ENCODE measurements around the gene MAPT.
A peak's percentile ranks its signal among the peaks of the same experiment; 100 is the strongest.
"Not testable (repeated sequence)": the region's sequence is repeated elsewhere in the genome, so short reads cannot be mapped to it uniquely, and the experiment has no call there.

The MAPT gene

GRCh38 chr17:46003907-46004748, 109.8 kb downstream of the MAPT start:
- DNase-seq (ENCODE audit: low read depth in 1 of 2, low spot score in 1 of 2): no peak

DNA sequence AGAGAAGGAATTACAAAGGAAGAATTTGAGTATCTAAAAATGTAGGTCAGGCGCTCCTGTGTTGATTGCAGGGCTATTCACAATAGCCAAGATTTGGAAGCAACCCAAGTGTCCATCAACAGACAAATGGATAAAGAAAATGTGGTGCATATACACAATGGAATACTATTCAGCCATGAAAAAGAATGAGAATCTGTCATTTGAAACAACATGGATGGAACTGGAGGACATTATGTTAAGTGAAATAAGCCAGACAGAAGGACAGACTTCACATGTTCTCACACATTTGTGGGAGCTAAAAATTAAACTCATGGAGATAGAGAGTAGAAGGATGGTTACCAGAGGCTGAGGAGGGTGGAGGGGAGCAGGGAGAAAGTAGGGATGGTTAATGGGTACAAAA, 111.7 kb downstream of the MAPT start:
- not testable (repeated sequence) for DNase-seq (ENCODE audit: low read depth in 1 of 2, low spot score in 1 of 2)

DNA sequence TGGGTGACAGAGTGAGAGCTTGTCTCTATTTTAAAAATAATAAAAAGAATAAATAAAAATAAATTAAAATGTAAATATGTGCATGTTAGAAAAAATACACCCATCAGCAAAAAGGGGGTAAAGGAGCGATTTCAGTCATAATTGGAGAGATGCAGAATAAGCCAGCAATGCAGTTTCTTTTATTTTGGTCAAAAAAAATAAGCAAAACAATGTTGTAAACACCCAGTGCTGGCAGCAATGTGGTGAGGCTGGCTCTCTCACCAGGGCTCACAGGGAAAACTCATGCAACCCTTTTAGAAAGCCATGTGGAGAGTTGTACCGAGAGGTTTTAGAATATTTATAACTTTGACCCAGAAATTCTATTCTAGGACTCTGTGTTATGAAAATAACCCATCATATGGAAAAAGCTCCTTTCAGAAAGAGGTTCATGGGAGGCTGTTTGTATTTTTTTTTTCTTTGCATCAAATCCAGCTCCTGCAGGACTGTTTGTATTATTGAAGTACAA, 113.2 kb downstream of the MAPT start:
- DNase-seq (ENCODE audit: low read depth in 1 of 2, low spot score in 1 of 2): no peak

GRCh38 chr17:46008591-46008990, 114.2 kb downstream of the MAPT start:
- no peak for DNase-seq (ENCODE audit: low read depth in 1 of 2, low spot score in 1 of 2)

DNA sequence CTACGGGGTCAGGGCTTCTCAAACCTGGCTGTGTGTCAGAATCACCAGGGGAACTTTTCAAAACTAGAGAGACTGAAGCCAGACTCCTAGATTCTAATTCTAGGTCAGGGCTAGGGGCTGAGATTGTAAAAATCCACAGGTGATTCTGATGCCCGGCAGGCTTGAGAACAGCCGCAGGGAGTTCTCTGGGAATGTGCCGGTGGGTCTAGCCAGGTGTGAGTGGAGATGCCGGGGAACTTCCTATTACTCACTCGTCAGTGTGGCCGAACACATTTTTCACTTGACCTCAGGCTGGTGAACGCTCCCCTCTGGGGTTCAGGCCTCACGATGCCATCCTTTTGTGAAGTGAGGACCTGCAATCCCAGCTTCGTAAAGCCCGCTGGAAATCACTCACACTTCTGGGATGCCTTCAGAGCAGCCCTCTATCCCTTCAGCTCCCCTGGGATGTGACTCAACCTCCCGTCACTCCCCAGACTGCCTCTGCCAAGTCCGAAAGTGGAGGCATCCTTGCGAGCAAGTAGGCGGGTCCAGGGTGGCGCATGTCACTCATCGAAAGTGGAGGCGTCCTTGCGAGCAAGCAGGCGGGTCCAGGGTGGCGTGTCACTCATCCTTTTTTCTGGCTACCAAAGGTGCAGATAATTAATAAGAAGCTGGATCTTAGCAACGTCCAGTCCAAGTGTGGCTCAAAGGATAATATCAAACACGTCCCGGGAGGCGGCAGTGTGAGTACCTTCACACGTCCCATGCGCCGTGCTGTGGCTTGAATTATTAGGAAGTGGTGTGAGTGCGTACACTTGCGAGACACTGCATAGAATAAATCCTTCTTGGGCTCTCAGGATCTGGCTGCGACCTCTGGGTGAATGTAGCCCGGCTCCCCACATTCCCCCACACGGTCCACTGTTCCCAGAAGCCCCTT, 115.6 kb downstream of the MAPT start:
- DNase-seq (ENCODE audit: low read depth in 1 of 2, low spot score in 1 of 2): no peak

- no peak for DNase-seq (ENCODE audit: low read depth in 1 of 2, low spot score in 1 of 2)
Observed at GRCh38 chr17:46010597-46011186, 116.3 kb downstream of the MAPT start.

- no peak for DNase-seq (ENCODE audit: low read depth in 1 of 2, low spot score in 1 of 2)
Observed at GRCh38 chr17:46011711-46012505, 117.6 kb downstream of the MAPT start.

DNA sequence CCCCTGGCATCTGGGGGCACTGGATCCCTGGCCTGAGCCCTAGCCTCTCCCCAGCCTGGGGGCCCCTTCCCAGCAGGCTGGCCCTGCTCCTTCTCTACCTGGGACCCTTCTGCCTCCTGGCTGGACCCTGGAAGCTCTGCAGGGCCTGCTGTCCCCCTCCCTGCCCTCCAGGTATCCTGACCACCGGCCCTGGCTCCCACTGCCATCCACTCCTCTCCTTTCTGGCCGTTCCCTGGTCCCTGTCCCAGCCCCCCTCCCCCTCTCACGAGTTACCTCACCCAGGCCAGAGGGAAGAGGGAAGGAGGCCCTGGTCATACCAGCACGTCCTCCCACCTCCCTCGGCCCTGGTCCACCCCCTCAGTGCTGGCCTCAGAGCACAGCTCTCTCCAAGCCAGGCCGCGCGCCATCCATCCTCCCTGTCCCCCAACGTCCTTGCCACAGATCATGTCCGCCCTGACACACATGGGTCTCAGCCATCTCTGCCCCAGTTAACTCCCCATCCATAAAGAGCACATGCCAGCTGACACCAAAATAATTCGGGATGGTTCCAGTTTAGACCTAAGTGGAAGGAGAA, 118.2 kb downstream of the MAPT start:
- DNase-seq (ENCODE audit: low read depth in 1 of 2, low spot score in 1 of 2): no peak

DNA sequence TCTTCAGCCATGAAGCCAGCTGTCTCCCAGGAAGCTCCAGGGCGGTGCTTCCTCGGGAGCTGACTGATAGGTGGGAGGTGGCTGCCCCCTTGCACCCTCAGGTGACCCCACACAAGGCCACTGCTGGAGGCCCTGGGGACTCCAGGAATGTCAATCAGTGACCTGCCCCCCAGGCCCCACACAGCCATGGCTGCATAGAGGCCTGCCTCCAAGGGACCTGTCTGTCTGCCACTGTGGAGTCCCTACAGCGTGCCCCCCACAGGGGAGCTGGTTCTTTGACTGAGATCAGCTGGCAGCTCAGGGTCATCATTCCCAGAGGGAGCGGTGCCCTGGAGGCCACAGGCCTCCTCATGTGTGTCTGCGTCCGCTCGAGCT, 118.8 kb downstream of the MAPT start:
- no peak for DNase-seq (ENCODE audit: low read depth in 1 of 2, low spot score in 1 of 2)

GRCh38 chr17:46013502-46014165, 119.3 kb downstream of the MAPT start:
- no peak for DNase-seq (ENCODE audit: low read depth in 1 of 2, low spot score in 1 of 2)

- DNase-seq (ENCODE audit: low read depth in 1 of 2, low spot score in 1 of 2): not testable (repeated sequence)
Observed at GRCh38 chr17:46019408-46019925, 125.1 kb downstream of the MAPT start.

DNA sequence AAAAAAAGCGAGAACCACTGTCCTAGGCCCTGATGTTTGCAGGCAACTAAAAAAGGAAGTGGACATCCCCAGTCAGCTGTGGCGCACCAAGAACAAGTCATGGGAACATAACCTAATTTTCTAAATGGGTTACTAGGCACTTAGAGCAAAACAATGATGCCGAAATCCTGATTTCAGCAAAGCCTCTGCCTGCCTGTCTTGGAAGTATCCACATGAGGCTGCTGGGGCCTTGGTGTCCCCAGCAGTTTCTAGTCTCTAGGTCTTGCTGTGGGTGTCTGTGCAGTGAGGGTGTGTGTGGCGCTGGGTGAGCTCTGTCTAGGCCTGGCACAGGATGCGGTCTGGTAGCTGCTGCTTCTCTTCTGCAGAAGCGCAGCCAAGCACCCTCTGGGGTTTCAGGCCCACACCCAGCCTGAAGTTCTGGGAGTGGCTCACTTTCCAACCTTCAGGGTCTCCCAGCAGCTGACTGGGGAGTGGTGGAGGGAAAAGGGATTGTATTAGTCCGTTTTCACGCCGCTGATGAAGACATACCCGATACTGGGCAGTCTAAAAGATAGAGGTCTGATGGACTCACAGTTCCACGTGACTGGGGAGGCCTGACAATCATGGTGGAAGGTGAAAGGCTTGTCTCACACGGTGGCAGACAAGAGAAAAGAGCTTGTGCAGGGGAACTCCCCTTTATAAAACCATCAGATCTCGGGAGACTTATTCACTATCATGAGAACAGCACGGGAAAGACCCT, 125.8 kb downstream of the MAPT start:
- peak in 1 of 2 donors; percentile 37 for DNase-seq (ENCODE audit: low read depth in 1 of 2, low spot score in 1 of 2)

- no peak for DNase-seq (ENCODE audit: low read depth in 1 of 2, low spot score in 1 of 2)
Observed at GRCh38 chr17:46020998-46021397, 126.6 kb downstream of the MAPT start.

GRCh38 chr17:46023366-46023765, 129.0 kb downstream of the MAPT start:
- DNase-seq (ENCODE audit: low read depth in 1 of 2, low spot score in 1 of 2): not testable (repeated sequence)

GRCh38 chr17:46023783-46024388, 129.5 kb downstream of the MAPT start:
- no peak for DNase-seq (ENCODE audit: low read depth in 1 of 2, low spot score in 1 of 2)

DNA sequence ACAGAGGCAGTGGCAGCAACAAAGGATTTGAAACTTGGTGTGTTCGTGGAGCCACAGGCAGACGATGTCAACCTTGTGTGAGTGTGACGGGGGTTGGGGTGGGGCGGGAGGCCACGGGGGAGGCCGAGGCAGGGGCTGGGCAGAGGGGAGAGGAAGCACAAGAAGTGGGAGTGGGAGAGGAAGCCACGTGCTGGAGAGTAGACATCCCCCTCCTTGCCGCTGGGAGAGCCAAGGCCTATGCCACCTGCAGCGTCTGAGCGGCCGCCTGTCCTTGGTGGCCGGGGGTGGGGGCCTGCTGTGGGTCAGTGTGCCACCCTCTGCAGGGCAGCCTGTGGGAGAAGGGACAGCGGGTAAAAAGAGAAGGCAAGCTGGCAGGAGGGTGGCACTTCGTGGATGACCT, 130.2 kb downstream of the MAPT start:
- DNase-seq (ENCODE audit: low read depth in 1 of 2, low spot score in 1 of 2): no peak

DNA sequence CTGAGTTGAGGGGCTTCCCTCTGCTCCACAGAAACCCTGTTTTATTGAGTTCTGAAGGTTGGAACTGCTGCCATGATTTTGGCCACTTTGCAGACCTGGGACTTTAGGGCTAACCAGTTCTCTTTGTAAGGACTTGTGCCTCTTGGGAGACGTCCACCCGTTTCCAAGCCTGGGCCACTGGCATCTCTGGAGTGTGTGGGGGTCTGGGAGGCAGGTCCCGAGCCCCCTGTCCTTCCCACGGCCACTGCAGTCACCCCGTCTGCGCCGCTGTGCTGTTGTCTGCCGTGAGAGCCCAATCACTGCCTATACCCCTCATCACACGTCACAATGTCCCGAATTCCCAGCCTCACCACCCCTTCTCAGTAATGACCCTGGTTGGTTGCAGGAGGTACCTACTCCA, 130.7 kb downstream of the MAPT start:
- DNase-seq (ENCODE audit: low read depth in 1 of 2, low spot score in 1 of 2): no peak

DNA sequence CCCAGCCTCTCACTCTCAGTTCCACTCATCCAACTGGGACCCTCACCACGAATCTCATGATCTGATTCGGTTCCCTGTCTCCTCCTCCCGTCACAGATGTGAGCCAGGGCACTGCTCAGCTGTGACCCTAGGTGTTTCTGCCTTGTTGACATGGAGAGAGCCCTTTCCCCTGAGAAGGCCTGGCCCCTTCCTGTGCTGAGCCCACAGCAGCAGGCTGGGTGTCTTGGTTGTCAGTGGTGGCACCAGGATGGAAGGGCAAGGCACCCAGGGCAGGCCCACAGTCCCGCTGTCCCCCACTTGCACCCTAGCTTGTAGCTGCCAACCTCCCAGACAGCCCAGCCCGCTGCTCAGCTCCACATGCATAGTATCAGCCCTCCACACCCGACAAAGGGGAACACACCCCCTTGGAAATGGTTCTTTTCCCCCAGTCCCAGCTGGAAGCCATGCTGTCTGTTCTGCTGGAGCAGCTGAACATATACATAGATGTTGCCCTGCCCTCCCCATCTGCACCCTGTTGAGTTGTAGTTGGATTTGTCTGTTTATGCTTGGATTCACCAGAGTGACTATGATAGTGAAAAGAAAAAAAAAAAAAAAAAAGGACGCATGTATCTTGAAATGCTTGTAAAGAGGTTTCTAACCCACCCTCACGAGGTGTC, 131.3 kb downstream of the MAPT start:
- DNase-seq (ENCODE audit: low read depth in 1 of 2, low spot score in 1 of 2): no peak
